RWPE2 (cell line): ENCODE data around the gene TGFBRAP1.

Source experiments
- ATAC-seq: fragments of 200-7000 bp; cut with Tn5 transposase; 3 replicates; pipeline ENCODE4 v1.9.1; 2021; ENCODE audit warnings: low read depth
- DNase-seq: peaks from one replicate; pipeline ENCODE4 v3.0.0-alpha.2; 2020; ENCODE audit warnings: low spot score
- H3K27ac ChIP-seq: fragments of 450-650 bp; 2 replicates; pipeline ENCODE4 v1.5.1; 2017; ENCODE audit warnings: mild to moderate bottlenecking; ENCODE audit not compliant: poor library complexity, severe bottlenecking
- H3K27me3 ChIP-seq: fragments of 250-450 bp; sonication (Bioruptor Pico); 2 replicates; pipeline ENCODE4 v1.5.1; 2021; ENCODE audit warnings: mild to moderate bottlenecking, moderate library complexity; ENCODE audit not compliant: insufficient read depth, poor library complexity, severe bottlenecking
- H3K36me3 ChIP-seq: fragments of 250-450 bp; sonication (Bioruptor Pico); 2 replicates; pipeline ENCODE4 v1.5.1; 2020; ENCODE audit warnings: low read depth, mild to moderate bottlenecking, moderate library complexity
- H3K4me1 ChIP-seq: fragments of 250-450 bp; sonication (Bioruptor Pico); 2 replicates; pipeline ENCODE4 v1.5.1; 2021; ENCODE audit warnings: mild to moderate bottlenecking, moderate library complexity; ENCODE audit not compliant: insufficient read depth, poor library complexity, severe bottlenecking
- H3K4me3 ChIP-seq: fragments of 250-450 bp; sonication (Bioruptor Pico); 2 replicates; pipeline ENCODE4 v1.5.1; 2021; ENCODE audit warnings: mild to moderate bottlenecking, moderate library complexity; ENCODE audit not compliant: severe bottlenecking
- H3K9me3 ChIP-seq: fragments of 250-450 bp; sonication (Bioruptor Pico); 2 replicates; pipeline ENCODE4 v1.5.1; 2021; ENCODE audit warnings: mild to moderate bottlenecking, moderate library complexity; ENCODE audit not compliant: severe bottlenecking
- TF ChIP-seq, protein P1 (sequence below): fragments of 450-650 bp; IDR thresholded peaks from one replicate; pipeline ENCODE4 v1.5.1; 2017; ENCODE audit warnings: mild to moderate bottlenecking, moderate library complexity; ENCODE audit not compliant: poor library complexity, severe bottlenecking

The TGFBRAP1 gene

DNA sequence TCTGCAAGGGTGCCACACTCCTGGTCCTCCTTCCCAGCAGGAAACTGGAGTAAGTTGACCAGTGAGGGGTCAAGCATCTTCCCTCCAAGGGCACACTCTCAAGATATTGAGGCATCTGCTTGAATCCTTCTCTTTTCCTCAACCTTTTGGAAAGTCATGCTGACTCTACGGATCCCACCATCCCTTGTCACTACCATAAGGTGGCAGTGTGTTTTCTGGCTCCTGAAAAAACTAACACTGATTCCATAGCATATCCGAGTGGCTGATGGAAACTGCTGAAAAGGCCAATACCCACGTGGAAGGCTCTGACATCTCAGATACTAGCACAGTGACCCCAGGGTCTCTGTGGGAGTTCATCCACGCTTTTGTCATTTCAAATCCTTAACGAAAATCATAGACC is 50.9 kb downstream of the TGFBRAP1 start:
- Histone ChIP-seq H3K27me3 (no peaks in the 10 kb centered on the region), H3K9me3 (no peaks in the 10 kb centered on the region), H3K4me3 (no peak overlapping the region), H3K4me1 (no peaks in the 10 kb centered on the region), H3K36me3 (peaks cover 48% of the 10 kb centered on the region), H3K27ac (no peak overlapping the region)
- DNase-seq (no peak), ATAC-seq (no peak)
- TF ChIP-seq, protein P1, sequence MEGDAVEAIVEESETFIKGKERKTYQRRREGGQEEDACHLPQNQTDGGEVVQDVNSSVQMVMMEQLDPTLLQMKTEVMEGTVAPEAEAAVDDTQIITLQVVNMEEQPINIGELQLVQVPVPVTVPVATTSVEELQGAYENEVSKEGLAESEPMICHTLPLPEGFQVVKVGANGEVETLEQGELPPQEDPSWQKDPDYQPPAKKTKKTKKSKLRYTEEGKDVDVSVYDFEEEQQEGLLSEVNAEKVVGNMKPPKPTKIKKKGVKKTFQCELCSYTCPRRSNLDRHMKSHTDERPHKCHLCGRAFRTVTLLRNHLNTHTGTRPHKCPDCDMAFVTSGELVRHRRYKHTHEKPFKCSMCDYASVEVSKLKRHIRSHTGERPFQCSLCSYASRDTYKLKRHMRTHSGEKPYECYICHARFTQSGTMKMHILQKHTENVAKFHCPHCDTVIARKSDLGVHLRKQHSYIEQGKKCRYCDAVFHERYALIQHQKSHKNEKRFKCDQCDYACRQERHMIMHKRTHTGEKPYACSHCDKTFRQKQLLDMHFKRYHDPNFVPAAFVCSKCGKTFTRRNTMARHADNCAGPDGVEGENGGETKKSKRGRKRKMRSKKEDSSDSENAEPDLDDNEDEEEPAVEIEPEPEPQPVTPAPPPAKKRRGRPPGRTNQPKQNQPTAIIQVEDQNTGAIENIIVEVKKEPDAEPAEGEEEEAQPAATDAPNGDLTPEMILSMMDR = no peak

DNA sequence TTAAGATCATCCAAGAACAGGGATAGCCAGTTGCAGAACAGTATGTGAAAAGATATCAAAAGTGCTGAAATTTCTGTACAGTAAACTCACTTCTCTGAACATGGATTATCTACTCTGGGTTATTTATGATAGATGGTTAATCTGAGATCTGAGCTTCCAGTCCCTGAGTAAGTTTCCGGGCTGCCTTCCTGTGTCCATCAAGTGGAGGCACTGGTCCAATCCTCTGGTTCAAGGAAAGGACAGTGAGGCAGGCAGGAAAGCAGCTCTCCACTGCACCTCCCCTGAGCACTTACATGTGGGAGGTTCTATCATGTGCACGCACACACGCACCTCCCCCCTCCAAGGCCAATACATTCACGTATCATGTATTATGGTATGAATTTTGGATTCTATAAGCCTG is 55.5 kb downstream of the TGFBRAP1 start:
- TF ChIP-seq, protein P1 = no peak
- Histone ChIP-seq H3K4me1 (no peaks in the 10 kb centered on the region), H3K36me3 (peaks cover 63% of the 10 kb centered on the region), H3K27me3 (no peaks in the 10 kb centered on the region), H3K9me3 (no peaks in the 10 kb centered on the region), H3K27ac (no peak overlapping the region), H3K4me3 (no peak overlapping the region)
- ATAC-seq (no peak), DNase-seq (no peak)

DNA sequence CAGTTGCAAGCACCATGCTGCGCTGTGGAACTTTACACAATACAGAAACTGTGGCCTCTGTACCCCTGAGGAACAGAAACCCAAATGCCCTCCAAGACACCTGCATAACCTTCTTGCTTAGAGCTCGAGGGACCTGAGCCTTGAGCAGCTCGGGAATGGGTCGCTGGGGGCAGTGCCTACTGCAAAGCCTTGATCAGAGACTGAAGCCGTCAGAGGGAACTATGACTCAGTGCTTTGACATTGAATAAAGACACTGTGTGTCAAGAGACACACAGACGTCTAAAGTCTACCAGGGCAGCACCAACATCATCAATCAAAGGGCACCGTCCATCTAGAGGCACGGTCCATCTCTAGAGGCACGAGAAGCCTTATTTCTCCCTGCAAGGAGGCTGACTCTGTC is 57.4 kb downstream of the TGFBRAP1 start:
- H3K27ac ChIP-seq = no peak overlapping the region
- no peaks in the 10 kb centered on the region for H3K9me3 ChIP-seq
- no peak overlapping the region for H3K4me3 ChIP-seq
- H3K4me1 ChIP-seq = no peaks in the 10 kb centered on the region
- TF ChIP-seq, protein P1 = no peak
- DNase-seq (no peak), ATAC-seq (no peak)
- H3K27me3 ChIP-seq = no peaks in the 10 kb centered on the region
- H3K36me3 ChIP-seq = peaks cover 67% of the 10 kb centered on the region

DNA sequence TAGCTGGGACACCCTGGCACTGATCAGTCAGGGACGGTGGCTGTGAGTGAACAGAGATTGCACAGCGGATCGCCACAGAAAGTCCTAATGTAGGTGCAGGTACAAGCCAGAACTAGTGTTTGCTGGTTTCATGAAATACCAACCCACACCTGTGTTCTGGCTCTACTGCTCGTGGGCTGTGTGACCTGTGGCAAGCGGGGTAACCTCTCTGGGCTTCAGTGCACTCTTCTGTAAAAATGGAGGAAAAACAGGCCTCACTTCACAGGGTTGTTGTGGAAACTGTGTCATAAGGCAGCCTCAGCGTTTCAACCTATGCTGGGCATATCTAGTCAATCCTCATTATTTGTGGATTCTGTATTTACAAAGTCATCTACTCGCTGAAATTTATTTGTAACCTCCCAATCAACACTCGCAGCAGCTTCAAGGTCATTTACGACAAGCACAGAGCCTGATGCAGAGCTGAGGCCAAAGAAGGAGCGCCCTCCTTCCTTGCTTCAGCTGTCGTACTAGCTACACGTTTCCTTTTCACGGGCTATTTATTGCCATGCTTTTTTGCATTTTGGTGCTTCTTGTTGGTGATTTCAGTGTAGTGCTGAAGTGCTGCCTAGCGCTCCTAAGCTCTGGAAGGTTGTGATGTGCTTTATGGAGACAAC is 58.0 kb downstream of the TGFBRAP1 start:
- Histone ChIP-seq H3K27ac (no peak overlapping the region), H3K27me3 (no peaks in the 10 kb centered on the region), H3K4me1 (no peaks in the 10 kb centered on the region), H3K9me3 (no peaks in the 10 kb centered on the region), H3K4me3 (no peak overlapping the region), H3K36me3 (peaks cover 61% of the 10 kb centered on the region)
- TF ChIP-seq, protein P1 = no peak
- DNase-seq (no peak), ATAC-seq (no peak)

DNA sequence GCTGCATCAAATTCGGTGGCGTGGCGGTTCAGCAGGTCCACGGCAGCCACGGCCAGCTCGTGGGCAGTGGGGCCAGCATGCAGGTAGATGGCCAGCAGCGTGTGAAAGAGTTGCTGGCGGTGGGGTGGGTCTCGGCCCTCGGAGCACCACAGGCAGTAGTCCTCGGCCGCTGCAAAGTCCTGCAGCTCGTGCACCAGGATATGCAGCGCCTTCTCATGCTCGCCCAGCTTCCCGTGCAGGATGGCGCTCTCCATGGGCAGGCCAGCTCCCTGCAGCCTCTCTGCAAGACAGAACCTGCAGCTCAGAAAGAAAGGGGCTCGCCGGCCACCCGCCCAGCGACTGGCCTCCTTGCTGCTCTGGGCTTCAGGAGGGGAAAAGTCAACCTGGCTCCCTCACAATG is 60.1 kb downstream of the TGFBRAP1 start:
- no peak overlapping the region for H3K27ac ChIP-seq
- no peaks in the 10 kb centered on the region for H3K4me1 ChIP-seq
- no peak overlapping the region for H3K4me3 ChIP-seq
- ATAC-seq (no peak), DNase-seq (no peak)
- peaks cover 42% of the 10 kb centered on the region for H3K36me3 ChIP-seq
- no peaks in the 10 kb centered on the region for H3K9me3 ChIP-seq
- TF ChIP-seq, protein P1 = no peak
- no peaks in the 10 kb centered on the region for H3K27me3 ChIP-seq
